ENCODE results near the gene SHROOM1.
"Not testable (repeated sequence)": the region's sequence is repeated elsewhere in the genome, so short reads cannot be mapped to it uniquely, and the experiment has no call there.

SHROOM1 gene, protein sequence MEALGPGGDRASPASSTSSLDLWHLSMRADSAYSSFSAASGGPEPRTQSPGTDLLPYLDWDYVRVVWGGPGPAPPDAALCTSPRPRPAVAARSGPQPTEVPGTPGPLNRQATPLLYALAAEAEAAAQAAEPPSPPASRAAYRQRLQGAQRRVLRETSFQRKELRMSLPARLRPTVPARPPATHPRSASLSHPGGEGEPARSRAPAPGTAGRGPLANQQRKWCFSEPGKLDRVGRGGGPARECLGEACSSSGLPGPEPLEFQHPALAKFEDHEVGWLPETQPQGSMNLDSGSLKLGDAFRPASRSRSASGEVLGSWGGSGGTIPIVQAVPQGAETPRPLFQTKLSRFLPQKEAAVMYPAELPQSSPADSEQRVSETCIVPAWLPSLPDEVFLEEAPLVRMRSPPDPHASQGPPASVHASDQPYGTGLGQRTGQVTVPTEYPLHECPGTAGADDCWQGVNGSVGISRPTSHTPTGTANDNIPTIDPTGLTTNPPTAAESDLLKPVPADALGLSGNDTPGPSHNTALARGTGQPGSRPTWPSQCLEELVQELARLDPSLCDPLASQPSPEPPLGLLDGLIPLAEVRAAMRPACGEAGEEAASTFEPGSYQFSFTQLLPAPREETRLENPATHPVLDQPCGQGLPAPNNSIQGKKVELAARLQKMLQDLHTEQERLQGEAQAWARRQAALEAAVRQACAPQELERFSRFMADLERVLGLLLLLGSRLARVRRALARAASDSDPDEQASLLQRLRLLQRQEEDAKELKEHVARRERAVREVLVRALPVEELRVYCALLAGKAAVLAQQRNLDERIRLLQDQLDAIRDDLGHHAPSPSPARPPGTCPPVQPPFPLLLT

GRCh38 chr5:132830436-132831094 is at the start of gene SHROOM1:
TSS of gene SHROOM1 (minus strand) at chr5:132830647. CDS start at chr5:132826140, 4,507 bp downstream.
- DNase-seq, result peak; percentile 83

DNA sequence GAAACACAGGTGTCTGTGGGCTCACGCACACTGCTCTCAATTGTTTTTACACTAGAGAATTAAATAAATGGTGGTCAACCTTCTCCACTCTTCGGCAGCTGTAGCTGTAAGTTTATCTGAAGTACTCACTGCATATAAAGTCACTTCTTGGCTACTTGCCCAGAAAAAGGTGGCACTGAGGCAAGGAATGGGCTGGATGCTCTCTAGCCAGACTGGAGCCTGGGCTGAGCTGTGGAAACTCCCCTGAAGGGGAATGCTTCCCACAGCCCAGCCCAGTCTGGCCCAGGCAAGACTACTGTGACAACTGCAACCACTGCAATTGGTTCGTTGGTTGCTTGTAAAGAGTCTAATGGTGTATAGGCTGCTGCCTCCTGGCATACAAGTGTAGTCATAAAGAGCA is 47.5 kb upstream of the SHROOM1 start:
- no peak for DNase-seq

GRCh38 chr5:132877466-132877865 is 47.0 kb upstream of the SHROOM1 start:
- DNase-seq, result no peak

- DNase-seq, result no peak
Observed at GRCh38 chr5:132876020-132876759, 45.7 kb upstream of the SHROOM1 start.

- DNase-seq, result no peak
Observed at GRCh38 chr5:132873930-132874271, 43.5 kb upstream of the SHROOM1 start.

- DNase-seq, result no peak
Observed at GRCh38 chr5:132873119-132873929, 42.9 kb upstream of the SHROOM1 start, which contains the start of gene LEAP2. TSS of gene LEAP2 (plus strand) at chr5:132873668. CDS start at chr5:132873695, 27 bp downstream.

GRCh38 chr5:132872788-132873118 is 42.3 kb upstream of the SHROOM1 start:
- DNase-seq, result no peak

DNA sequence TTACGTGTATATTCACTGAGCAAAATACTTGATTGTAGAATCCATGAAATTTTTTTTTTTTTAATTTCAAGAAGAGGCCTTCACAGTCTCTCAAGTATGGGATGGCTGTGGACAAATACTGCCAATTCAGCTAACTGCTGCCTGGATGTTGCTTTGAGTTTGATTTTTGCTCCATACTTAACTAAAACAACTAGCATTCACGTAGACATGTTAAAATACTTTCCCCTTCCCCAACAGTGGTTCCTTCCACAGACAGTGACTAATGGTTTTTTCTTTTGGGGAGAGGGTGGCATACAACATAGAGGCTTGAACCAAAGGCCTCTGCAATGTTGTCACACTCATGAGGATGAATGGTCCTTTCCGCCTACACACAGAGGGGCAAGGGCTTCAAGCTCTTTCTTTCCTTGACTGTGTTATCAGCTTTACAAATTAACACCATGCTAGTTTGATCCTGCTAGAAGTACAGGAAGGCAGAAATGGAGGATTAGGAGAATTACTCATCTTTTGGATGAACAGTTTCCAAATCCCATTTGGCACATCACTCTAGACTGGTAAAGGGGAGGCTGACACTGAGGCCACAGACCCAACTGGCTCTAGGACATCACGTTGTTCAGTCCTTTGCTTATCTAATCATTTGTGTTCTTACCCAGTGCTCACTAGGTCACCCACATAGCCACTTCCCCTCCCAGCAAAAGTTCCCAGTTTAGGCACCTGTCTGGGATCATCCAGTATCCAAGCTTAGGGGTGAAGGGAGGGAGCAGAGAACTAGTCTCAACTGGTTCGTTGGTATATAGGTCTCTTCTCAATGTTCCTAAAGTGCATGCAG is 41.2 kb upstream of the SHROOM1 start:
- DNase-seq, result no peak

GRCh38 chr5:132870801-132871200 is 40.4 kb upstream of the SHROOM1 start:
- no peak for DNase-seq

DNA sequence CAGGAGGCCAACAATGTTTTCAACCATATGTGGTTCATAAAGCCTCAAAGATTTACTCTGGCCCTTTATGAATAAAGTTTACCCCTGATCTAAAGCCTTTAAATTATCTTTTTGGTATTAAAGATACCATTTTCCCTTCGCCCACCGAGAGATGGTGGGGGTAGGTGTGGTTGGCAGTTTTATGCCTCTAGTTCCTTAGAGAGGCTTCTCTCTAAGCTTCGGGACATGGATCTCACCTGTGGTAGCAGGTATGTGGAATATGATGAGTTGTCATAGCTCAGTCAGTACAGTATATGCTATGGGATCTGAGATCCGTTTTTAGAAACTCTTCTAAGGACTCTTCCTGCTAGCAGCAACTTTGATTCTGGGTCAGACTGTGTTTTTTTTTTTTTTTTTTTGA is 38.3 kb upstream of the SHROOM1 start:
- DNase-seq, result no peak

DNA sequence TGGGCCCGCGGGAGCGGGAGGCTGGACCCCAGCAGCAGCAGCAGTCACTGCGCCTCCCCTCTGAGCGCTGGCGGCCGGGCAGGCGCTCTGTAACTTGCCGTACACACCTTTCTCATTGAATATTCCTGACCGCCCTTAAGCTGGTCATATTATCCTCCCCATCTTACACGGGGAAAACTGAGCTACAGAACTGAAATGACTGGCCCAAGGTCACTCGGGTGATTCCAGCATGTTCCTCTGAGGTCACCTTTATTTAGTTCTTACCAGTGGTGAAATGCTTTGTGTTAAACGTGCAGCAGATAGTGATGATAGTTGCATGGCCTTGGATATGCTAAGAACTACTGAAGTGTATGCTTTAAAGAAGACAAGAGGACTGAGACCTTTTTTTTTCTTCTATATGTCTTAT is 36.6 kb upstream of the SHROOM1 start:
- no peak for DNase-seq

GRCh38 chr5:132866342-132867045 is 36.0 kb upstream of the SHROOM1 start, which contains the start of the genes GDF9 and UQCRQ:
TSS of gene GDF9 (minus strand) at chr5:132866469. CDS start at chr5:132864533, 1,936 bp downstream.
TSS of gene UQCRQ (plus strand) at chr5:132866642. CDS start at chr5:132866882, 240 bp downstream.
- DNase-seq, result peak; percentile 90

DNA sequence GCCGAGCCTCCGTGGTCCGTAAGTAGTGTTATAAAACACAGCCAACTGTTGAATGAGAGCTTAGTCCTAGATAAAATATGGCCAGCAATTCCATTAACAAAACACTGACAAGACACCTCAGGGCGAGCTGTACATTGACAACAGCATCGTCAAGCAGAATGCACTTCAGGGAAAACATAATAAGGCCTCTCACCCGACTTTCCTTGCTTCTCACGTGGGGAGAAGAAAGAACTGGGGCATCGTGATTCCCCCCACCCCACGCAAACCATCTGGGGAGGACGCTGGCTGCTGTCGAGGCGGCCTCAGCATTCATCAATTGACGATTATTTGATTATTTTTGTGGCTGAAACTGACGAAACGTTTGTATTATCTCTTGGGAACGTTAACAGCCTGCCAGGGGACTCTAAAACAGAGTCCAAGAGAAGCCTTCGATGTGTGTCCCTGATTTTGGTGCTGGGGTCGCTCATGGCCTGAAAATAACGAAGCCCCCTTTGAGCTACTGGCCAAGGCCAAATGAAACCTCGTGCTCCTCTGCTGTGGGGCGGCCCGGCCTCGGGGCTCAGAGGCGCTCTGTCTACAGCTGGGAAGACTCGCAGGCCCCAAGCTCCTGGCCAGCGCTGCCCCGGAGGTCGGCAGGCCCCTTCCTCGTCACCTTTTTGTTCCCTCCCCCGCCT is 35.4 kb upstream of the SHROOM1 start:
- no peak for DNase-seq

GRCh38 chr5:132860742-132861141 is 30.3 kb upstream of the SHROOM1 start:
- no peak for DNase-seq

DNA sequence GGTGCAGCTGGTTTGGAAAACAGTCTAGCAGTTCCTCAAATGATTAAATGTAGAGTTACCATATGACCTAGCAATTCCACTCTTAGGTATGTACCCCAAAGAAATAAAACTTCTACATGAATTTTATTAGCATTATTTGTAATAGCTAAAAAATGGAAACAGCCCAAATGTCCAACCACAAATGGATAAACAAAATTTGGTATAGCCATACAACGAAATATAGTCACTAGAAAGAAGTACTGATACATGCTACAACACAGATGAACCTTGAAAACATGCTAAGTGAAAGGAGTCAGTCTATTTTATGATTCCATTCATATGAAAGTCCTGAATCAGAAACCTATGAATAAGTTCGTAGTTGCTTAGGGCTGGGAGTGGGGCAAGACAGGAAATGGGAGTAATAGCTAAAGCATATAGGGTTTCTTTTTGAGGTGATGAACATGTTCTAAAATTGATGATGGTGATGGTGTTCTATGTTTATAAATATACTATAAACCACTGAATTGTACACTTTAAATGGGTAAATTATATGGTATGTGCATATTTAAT is 29.5 kb upstream of the SHROOM1 start:
- DNase-seq, result no peak

DNA sequence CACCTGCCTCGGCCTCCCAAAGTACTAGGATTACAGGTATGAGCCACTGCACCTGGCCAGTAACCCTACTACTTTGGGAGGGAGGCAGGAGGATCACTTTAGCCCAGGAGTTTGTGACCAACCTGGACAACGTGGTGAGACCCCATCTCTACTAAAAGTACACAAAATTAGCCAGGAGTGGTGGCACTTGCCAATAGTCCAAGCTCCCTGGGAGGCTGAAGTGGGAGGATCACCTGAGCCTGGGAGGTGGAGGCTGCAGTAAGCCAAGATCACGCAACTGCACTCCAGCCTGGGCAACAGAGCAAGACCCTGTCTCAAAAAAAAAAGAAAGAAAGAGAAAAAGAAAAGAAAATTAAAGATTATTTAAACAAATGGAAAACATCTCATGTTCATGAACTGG is 25.6 kb upstream of the SHROOM1 start:
- no peak for DNase-seq

DNA sequence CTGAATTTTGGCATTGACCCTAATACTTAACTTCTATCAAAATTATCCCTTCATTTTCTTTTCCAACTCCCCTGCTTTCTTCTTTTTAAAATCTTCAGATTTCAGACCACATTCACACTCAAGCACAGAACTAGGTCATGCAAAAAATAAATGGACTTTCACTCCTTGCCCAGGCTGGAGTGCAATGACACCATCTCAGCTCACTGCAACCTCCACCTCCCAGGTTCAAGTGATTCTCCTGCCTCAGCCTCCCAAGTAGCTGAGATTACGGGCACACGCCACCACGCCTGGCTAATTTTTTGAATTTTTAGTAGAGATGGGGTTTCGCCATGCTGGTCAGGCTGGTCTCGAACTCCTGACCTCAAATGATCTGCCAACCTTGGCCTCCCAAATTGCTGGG is 24.5 kb upstream of the SHROOM1 start:
- not testable (repeated sequence) for DNase-seq

GRCh38 chr5:132854301-132854700 is 23.9 kb upstream of the SHROOM1 start:
- DNase-seq, result no peak

DNA sequence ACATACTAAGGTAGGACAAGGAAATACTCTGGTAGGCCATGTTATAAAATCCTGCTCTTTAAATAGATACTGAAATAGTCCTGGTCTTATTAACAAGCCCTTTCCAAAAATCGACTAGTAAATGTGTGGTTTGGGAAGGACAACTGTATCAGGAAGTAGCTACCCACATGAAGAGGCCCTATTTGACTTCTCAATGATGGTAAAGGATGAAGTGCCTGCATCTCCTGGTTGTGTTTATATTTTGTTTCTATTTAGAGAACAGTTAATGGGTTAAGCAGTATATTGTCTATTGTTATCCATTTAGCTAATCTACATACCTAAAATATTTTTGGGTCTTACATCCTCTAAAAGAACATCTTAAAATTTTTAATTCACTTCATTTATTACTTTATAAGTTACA is 23.3 kb upstream of the SHROOM1 start:
- DNase-seq, result no peak
